Astrocyte of the spinal cord (primary cell): ENCODE results near the gene ADGRB3.

Source experiments
- DNase-seq: peaks from one replicate; pipeline ENCODE4 v3.0.0; 2011; ENCODE audit warnings: low read depth, low spot score
- H3K4me3 ChIP-seq: 2 replicates; pipeline ENCODE4 v1.5.1; 2011; ENCODE audit warnings: low read depth, mild to moderate bottlenecking, low read length, moderate library complexity
- in situ Hi-C: cut with HindIII; loops from 2 replicates; pipeline ENCODE4 v1.10.0; 2017; ENCODE audit warnings: low sequenced_read_pairs
- TF ChIP-seq, protein P1 (sequence below): IDR thresholded peaks from 2 replicates; pipeline ENCODE4 v1.5.1; 2012; ENCODE audit warnings: low read depth, mild to moderate bottlenecking, low read length, inconsistent platforms

Gene ADGRB3

GRCh38 chr6:69366831-69367230, 731.7 kb downstream of the ADGRB3 start:
- DNase-seq: no peak
- in situ Hi-C loops: no loop called here
- TF ChIP-seq, protein P1, sequence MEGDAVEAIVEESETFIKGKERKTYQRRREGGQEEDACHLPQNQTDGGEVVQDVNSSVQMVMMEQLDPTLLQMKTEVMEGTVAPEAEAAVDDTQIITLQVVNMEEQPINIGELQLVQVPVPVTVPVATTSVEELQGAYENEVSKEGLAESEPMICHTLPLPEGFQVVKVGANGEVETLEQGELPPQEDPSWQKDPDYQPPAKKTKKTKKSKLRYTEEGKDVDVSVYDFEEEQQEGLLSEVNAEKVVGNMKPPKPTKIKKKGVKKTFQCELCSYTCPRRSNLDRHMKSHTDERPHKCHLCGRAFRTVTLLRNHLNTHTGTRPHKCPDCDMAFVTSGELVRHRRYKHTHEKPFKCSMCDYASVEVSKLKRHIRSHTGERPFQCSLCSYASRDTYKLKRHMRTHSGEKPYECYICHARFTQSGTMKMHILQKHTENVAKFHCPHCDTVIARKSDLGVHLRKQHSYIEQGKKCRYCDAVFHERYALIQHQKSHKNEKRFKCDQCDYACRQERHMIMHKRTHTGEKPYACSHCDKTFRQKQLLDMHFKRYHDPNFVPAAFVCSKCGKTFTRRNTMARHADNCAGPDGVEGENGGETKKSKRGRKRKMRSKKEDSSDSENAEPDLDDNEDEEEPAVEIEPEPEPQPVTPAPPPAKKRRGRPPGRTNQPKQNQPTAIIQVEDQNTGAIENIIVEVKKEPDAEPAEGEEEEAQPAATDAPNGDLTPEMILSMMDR: no peak
- H3K4me3 ChIP-seq: no peak overlapping the region

- no peak for DNase-seq
- TF ChIP-seq, protein P1: no peak
- in situ Hi-C loops: no loop called here
Measured at GRCh38 chr6:69368613-69369012, 733.5 kb downstream of the ADGRB3 start.

GRCh38 chr6:69370763-69371162, 735.7 kb downstream of the ADGRB3 start:
- TF ChIP-seq, protein P1: no peak
- in situ Hi-C loops: no loop called here
- DNase-seq: no peak
- H3K4me3 ChIP-seq: no peak overlapping the region

More at GRCh38 chr6:69368613-69369012, 733.5 kb downstream of the ADGRB3 start:
- H3K4me3 ChIP-seq: no peak overlapping the region

GRCh38 chr6:69378326-69378725, 743.2 kb downstream of the ADGRB3 start:
- H3K4me3 ChIP-seq: no peak overlapping the region
- in situ Hi-C loops: no loop called here
- DNase-seq: no peak
- TF ChIP-seq, protein P1: no peak

DNA sequence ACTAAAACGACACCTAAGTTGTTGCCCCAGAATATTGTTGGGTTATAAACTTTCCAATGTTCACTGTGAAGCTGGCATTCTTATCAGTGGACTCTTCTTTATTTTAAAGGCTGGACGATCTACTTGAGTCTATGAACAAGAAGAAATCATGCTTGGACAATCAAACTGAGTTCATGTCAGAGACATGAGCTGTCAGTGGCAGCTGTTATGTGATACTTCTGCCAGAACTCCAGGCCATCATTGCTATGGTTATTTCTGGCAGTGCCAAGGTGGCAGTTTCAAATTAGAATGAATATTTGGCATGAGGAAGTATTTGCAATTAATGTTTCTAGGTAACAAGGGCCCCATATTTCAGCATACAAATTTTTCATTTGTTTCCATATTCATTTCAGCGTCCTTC, 744.4 kb downstream of the ADGRB3 start:
- in situ Hi-C loops: no loop called here
- TF ChIP-seq, protein P1: no peak
- H3K4me3 ChIP-seq: no peak overlapping the region
- no peak for DNase-seq

DNA sequence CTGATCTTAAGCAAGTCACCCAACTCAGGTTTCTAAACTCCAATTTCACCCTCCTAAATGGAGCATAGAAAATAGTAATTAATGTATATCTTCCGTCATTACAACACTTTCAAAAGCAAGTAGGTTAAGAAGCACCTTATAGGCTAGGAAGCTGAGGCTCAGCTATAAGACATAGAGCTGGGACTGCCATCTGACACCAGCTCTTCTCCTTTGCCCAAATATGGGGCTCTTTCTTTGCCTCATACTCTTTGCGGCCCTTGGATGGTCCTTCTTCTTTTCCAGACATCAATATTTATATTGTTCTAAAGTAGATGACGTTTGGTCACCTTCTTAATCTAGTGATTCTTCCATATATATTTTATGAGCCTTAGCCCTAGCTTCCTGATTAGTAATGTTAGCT, 748.5 kb downstream of the ADGRB3 start:
- TF ChIP-seq, protein P1: no peak
- no peak overlapping the region for H3K4me3 ChIP-seq
- in situ Hi-C loops: no loop called here
- no peak for DNase-seq

DNA sequence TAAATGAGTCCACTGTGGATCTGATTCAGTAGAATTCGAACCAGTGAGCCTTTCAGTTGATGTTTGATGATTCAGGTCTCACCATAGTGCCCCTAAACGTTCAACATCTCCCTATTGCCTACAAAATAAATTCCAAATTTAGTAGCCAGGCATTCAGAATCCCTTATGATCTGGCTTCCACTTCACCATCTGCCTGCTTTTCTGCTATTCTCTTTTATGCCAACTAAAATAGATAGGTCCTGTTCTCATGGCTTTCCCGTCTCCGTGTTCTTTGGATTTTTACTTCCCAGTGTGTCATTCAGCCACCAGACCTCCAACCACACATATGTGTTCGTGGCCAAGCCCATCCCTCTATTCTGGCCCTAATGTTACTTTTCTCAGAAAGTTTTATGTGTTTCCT, 751.3 kb downstream of the ADGRB3 start:
- in situ Hi-C loops: no loop called here
- no peak overlapping the region for H3K4me3 ChIP-seq
- DNase-seq: no peak
- TF ChIP-seq, protein P1: no peak
